Dedifferentiated amniotic fluid mesenchymal stem cell (primary cell): ENCODE measurements around the gene DIS3L2.
"Not testable (repeated sequence)": the region's sequence is repeated elsewhere in the genome, so short reads cannot be mapped to it uniquely, and the experiment has no call there.

Experiments
- DNase-seq: peaks from one replicate; pipeline ENCODE4 v3.0.0-alpha.2; 2016; ENCODE audit errors: extremely low spot score

Gene DIS3L2

DNA sequence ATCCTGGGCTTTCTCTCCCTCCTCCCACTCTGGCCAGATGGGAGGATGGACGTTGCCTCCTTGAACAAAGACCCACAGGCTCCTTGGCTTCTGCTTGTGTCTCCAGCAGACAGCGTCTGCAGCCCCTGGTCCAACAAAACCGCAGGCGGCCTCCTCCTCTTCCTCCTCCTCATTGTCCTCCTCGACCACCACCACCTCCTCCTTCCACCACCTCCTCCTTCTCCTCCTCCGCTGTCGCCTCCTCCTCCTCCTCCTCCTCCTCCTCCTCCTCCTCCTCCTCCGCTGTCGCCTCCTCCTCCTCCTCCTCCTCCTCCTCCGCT, 371.4 kb downstream of the DIS3L2 start:
- DNase-seq: no peak

- no peak for DNase-seq
These were observed 372.0 kb downstream of the DIS3L2 start for GRCh38 chr2:232333361-232334135.

- not testable (repeated sequence) for DNase-seq
These were observed 372.8 kb downstream of the DIS3L2 start for GRCh38 chr2:232334136-232334884.

DNA sequence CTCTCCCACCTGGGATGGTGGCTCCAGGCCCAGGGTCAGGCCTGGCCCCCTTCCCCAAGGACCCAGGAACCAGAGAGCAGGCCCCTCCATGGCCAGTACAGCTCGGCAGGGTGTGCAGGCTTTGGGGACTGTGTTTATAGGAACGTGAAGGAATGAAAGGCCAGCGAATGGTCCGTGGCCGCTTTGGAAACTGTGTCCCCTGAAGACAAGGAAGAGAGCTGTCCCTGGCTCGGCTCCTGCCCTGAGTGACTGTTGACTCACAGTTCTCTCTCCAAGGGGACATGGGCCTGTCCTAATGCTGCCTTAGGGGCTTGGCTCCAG, 373.3 kb downstream of the DIS3L2 start:
- not testable (repeated sequence) for DNase-seq

GRCh38 chr2:232335206-232335858, 373.8 kb downstream of the DIS3L2 start:
- not testable (repeated sequence) for DNase-seq

GRCh38 chr2:232335859-232336215, 374.3 kb downstream of the DIS3L2 start:
- no peak for DNase-seq

GRCh38 chr2:232336241-232336736, 374.8 kb downstream of the DIS3L2 start:
- DNase-seq: no peak

GRCh38 chr2:232336981-232337720, 375.6 kb downstream of the DIS3L2 start:
- no peak for DNase-seq

- DNase-seq: not testable (repeated sequence)
These were observed 376.7 kb downstream of the DIS3L2 start for GRCh38 chr2:232338094-232338758.

DNA sequence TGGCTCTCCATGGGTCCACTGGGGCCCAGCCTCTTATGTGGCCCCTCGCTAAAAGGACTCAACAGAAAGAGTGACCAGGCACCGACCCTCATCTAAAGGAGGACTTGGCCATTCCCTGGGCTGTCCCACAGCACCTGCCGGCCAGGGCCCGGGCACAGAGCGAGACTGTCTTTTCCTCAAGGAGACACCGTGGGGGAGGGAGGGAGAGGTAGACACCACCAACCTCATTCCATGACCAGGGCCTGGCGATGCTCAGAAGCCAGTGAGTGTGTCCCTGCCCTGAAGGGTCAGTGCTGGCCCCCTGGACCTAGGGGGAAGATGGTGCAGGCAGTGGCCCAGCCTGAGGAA, 377.2 kb downstream of the DIS3L2 start:
- DNase-seq: no peak

DNA sequence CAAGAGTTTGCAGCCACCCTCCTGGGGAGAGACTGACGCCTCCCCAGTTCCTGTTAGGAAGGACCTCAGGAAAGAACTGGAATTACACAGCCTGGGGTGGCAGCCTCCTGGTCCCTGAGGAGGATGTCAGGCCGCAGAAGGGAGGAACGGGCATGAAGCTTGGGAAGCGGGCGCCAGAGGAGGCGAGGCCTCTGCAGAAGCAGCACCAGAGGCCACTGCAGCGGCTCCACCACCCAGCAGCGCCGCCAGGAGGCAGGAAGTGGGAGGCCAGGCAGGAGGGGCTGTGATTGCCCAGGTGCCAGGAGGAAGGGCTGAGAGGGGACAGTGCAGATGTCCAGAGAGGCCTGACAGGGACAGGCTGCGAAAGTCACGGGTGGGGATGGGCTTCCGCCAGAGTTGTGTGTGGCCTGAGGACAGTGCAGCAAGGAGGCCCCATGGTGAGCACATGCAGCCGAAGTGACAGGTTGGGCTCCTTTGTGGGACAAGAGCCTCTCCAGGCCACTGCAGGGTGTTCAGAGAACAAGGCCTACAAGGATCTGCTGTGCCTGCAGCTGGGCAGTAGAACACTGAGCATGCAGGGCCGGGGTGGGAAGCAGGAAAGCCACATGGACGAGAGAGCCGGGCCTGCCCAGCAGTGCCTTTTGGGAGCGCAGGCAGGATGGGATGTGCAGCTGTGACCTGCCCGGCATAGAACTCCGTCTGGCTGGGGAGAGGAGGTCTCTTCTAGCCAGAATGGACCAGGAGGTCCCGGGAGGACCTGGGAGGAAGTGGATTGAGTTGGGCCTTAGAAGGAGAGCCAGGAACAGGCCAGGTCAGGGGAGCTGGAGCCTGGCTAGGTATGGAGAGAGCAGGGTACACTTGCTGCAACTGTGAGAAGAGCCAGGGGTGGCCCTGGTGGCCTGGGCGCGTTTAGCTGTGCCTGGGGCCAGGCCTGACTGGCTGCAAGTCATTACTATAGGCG, 377.9 kb downstream of the DIS3L2 start:
- DNase-seq: no peak

DNA sequence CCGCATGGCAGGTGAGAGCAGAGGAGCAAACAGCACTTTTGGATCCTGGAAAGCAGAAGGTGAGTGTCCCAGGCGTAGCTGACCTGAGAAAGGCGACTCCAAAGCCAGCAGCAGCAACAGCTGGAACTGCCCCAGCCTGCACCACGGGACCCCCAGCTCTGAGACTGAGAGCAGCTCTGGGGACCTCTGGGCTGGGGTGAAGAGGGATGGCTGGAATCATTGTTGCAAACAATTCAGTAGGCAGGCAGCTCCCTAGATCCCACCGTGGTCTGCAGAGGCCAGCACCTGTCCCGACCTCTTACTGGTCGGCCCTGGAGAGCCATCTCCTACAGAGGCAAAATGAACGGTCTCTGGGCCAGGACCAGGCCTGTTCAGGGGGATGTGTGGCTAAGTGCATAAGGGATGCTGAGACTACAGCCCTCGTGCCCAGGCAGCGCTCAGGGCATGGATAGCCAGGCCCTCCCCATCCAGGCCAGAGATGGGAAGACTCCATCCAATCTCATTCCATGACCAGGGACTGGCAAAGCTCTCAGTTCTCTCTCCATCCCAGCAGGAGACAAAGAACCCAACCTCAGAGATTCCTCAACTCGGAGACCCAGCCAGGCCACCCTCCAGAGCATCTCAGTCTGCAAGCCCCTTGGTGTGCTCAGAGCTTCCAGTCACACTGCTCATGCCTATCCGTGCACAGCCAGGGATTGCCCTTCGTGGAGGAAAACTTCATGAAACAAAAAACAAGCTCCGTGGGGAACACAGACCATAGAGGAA, 378.8 kb downstream of the DIS3L2 start:
- no peak for DNase-seq

GRCh38 chr2:232341061-232341738, 379.7 kb downstream of the DIS3L2 start:
- no peak for DNase-seq

- DNase-seq: no peak
These were observed 380.2 kb downstream of the DIS3L2 start for GRCh38 chr2:232341739-232342126.

- no peak for DNase-seq
These were observed 381.4 kb downstream of the DIS3L2 start for GRCh38 chr2:232342635-232343565.

GRCh38 chr2:232343821-232344220, 382.3 kb downstream of the DIS3L2 start:
- DNase-seq: no peak

DNA sequence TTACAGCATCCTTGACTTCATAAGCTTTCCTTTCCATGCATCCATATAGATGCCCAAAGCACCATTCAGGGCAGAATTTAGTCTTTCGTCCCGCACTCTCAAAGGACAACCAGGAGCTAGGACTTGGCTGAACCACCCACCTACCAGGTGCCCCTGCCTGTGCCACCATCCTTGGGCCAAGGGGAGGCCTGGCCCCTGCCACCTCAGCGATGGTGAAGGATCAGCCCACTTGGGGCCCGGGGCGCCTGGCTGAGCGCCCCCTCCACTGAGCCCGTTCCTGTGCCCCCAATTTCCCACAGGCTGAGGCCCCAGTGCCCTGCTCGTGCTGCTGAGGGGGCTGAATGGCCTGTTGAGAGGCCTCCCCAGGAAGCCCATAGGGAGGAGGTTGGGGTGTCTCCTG, 383.7 kb downstream of the DIS3L2 start:
- no peak for DNase-seq

- DNase-seq: no peak
These were observed 385.9 kb downstream of the DIS3L2 start for GRCh38 chr2:232347369-232347768.
